Upper lobe of left lung (tissue), 4 donors: Measurements from ENCODE around the gene HOXB7.

Experiments
- POLR2A ChIP-seq, 4 donors: fragments of 450-650 bp; IDR thresholded peaks; one replicate each; pipeline ENCODE4 v1.5.1; 2016 to 2017; ENCODE audit warnings: antibody characterized with exemption in 4 of 4, mild to moderate bottlenecking in 2 of 4
- POLR2AphosphoS5 ChIP-seq, 2 donors: sonication (generic); formaldehyde crosslinking; IDR thresholded peaks; one replicate each; pipeline ENCODE4 v1.5.1; 2017; ENCODE audit warnings: antibody characterized with exemption in 2 of 2
- TF ChIP-seq, protein P1 (sequence below), 6 experiments: fragments of 450-650 bp in 4 of 6; fragments of 200-600 bp in 2 of 6; sonication (generic) in 2 of 6; IDR thresholded peaks; one replicate each; pipeline ENCODE4 v1.5.1; 2016 to 2019; ENCODE audit warnings: antibody characterized with exemption in 6 of 6

- TF ChIP-seq, protein P1, sequence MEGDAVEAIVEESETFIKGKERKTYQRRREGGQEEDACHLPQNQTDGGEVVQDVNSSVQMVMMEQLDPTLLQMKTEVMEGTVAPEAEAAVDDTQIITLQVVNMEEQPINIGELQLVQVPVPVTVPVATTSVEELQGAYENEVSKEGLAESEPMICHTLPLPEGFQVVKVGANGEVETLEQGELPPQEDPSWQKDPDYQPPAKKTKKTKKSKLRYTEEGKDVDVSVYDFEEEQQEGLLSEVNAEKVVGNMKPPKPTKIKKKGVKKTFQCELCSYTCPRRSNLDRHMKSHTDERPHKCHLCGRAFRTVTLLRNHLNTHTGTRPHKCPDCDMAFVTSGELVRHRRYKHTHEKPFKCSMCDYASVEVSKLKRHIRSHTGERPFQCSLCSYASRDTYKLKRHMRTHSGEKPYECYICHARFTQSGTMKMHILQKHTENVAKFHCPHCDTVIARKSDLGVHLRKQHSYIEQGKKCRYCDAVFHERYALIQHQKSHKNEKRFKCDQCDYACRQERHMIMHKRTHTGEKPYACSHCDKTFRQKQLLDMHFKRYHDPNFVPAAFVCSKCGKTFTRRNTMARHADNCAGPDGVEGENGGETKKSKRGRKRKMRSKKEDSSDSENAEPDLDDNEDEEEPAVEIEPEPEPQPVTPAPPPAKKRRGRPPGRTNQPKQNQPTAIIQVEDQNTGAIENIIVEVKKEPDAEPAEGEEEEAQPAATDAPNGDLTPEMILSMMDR (IDR thresholded peaks at IDR 0.05): no peak
- no peak for TF ChIP-seq POLR2A (IDR thresholded peaks at IDR 0.05)
- no peak for TF ChIP-seq POLR2AphosphoS5 (IDR thresholded peaks at IDR 0.05)
These were observed 38.9 kb upstream of the HOXB7 start for GRCh38 chr17:48649741-48650140.
